Body of pancreas (tissue), 4 donors: ENCODE results near the gene MACROH2A1. TPM values are rescaled to one million over a fixed set of nuclear protein-coding genes. Genes with fewer than 3 reads are reported as not detected.

Experiments used
- ATAC-seq: fragments of 150-250 bp; one replicate; pipeline ENCODE4 v1.9.1; 2016
- DNase-seq, 4 donors: peaks; one replicate each; pipeline ENCODE4 v3.0.0-alpha.2; 2019
- H3K27ac ChIP-seq, 4 donors: fragments of 200-600 bp; sonication (generic); 1 replicate in 3 of 4; 2 replicates in 1 of 4; pipeline versions ENCODE4 v1.5.1 to v1.6.1; 2016 to 2019; ENCODE audit warnings: mild to moderate bottlenecking in 1 of 4, mixed read lengths in 1 of 4, moderate library complexity in 1 of 4
- H3K27me3 ChIP-seq, 2 donors: fragments of 200-600 bp; sonication (generic); one replicate each; pipeline ENCODE4 v1.6.0; 2016; ENCODE audit warnings: mild to moderate bottlenecking in 1 of 2
- H3K36me3 ChIP-seq, 2 donors: fragments of 200-600 bp; sonication (generic); replicated peaks in 1 of 2; 2 replicates each; pipeline ENCODE4 v1.5.1; 2016; ENCODE audit warnings: low read depth in 2 of 2; ENCODE audit not compliant: insufficient read depth in 1 of 2
- H3K4me1 ChIP-seq: fragments of 200-600 bp; sonication (generic); one replicate; pipeline ENCODE4 v1.6.0; 2016
- H3K4me3 ChIP-seq, 2 donors: fragments of 200-600 bp; sonication (generic); 1 replicate in 1 of 2; 2 replicates in 1 of 2; pipeline ENCODE4 v1.5.1; 2016 to 2019
- H3K9me3 ChIP-seq, 3 donors: fragments of 200-600 bp; sonication (generic); 1 replicate in 2 of 3; 2 replicates in 1 of 3; pipeline ENCODE4 v1.5.1; 2016
- POLR2A ChIP-seq, 3 donors: fragments of 450-650 bp; IDR thresholded peaks; one replicate each; pipeline ENCODE4 v1.6.1; 2016; ENCODE audit warnings: antibody characterized with exemption in 3 of 3, mild to moderate bottlenecking in 2 of 3
- WGBS, 2 donors: methylation state at CpG; one replicate each; pipeline ENCODE4 v1.1.5; 2017; 5-methylcytosine and 5-hydroxymethylcytosine counted together
- intact Hi-C: fragments of 100-400 bp; cut with DNase I; formaldehyde crosslinking; loops from one replicate; pipeline ENCODE4 v1.15.1; 2023
- total RNA-seq, 2 donors: library from RNA; depleted of rRNA; stranded (reverse); fragments of >200 nt; gene quantifications; one replicate each; pipeline ENCODE4 v1.1.0, GENCODE V29; 2016
- TF ChIP-seq, protein P1 (sequence below), 7 experiments: fragments of 450-650 bp in 4 of 7; fragments of 200-600 bp in 3 of 7; sonication (generic) in 3 of 7; IDR thresholded peaks; one replicate each; pipeline ENCODE4 v1.5.1; 2016 to 2019; ENCODE audit warnings: antibody characterized with exemption in 7 of 7

Gene MACROH2A1
- total RNA-seq, 2 donors from 2014 or later, result 78.9 to 142 TPM

GRCh38 chr5:135344349-135344748 lies 54.7 kb downstream of the MACROH2A1 start:
- no peak for DNase-seq
- no peak overlapping the region for H3K4me3 ChIP-seq
- intact Hi-C loops, result no loop called here
- H3K27ac ChIP-seq, result no peak overlapping the region
- no peak for ATAC-seq
- H3K36me3 ChIP-seq, result peaks cover 0 to 20% of the 10 kb centered on the region in 2 donors
- no peaks in the 10 kb centered on the region for H3K4me1 ChIP-seq
- WGBS, 2 donors, result 77 to 80% methylated on average over 3 of the region's 3 CpGs
- H3K27me3 ChIP-seq, result no peaks in the 10 kb centered on the region
- no peaks in the 10 kb centered on the region for H3K9me3 ChIP-seq
- no peak for TF ChIP-seq POLR2A (IDR thresholded peaks at IDR 0.05)
- TF ChIP-seq, protein P1, sequence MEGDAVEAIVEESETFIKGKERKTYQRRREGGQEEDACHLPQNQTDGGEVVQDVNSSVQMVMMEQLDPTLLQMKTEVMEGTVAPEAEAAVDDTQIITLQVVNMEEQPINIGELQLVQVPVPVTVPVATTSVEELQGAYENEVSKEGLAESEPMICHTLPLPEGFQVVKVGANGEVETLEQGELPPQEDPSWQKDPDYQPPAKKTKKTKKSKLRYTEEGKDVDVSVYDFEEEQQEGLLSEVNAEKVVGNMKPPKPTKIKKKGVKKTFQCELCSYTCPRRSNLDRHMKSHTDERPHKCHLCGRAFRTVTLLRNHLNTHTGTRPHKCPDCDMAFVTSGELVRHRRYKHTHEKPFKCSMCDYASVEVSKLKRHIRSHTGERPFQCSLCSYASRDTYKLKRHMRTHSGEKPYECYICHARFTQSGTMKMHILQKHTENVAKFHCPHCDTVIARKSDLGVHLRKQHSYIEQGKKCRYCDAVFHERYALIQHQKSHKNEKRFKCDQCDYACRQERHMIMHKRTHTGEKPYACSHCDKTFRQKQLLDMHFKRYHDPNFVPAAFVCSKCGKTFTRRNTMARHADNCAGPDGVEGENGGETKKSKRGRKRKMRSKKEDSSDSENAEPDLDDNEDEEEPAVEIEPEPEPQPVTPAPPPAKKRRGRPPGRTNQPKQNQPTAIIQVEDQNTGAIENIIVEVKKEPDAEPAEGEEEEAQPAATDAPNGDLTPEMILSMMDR (IDR thresholded peaks at IDR 0.05), result no peak

DNA sequence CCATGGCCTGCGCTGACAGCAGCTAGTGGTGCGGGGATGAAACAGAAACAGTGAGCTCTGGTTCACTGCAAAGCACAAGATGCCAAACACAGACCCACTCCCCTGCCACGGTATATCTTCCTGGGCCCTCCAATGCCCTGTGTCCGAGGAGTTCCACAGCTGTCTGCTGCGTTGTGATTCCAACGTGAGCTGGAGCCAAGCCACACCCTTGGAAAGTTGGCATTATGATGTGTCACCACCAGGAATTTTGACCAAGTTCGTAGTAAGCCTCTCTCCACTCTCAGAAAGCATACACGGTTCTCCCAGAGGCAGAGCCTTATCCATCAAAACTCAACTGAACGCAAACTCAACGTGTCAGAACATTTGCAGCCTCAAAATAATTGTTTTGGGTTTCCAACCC lies 55.6 kb downstream of the MACROH2A1 start:
- intact Hi-C loops, result no loop called here
- no peak overlapping the region for H3K4me3 ChIP-seq
- no peak overlapping the region for H3K27ac ChIP-seq
- no peaks in the 10 kb centered on the region for H3K4me1 ChIP-seq
- no peaks in the 10 kb centered on the region for H3K9me3 ChIP-seq
- no peak for DNase-seq
- 74 to 77% methylated on average over 8 to 10 of the region's 10 CpGs for WGBS, 2 donors
- no peak for TF ChIP-seq POLR2A (IDR thresholded peaks at IDR 0.05)
- TF ChIP-seq, protein P1 (IDR thresholded peaks at IDR 0.05), result no peak
- peaks cover 0 to 28% of the 10 kb centered on the region in 2 donors for H3K36me3 ChIP-seq
- no peak for ATAC-seq
- no peaks in the 10 kb centered on the region for H3K27me3 ChIP-seq

- intact Hi-C loops, result no loop called here
- whole genome bisulfite sequencing, 2 donors, result 84 to 87% methylated on average over 4 of the region's 4 CpGs
Observed at GRCh38 chr5:135342551-135342875, 56.5 kb downstream of the MACROH2A1 start.

DNA sequence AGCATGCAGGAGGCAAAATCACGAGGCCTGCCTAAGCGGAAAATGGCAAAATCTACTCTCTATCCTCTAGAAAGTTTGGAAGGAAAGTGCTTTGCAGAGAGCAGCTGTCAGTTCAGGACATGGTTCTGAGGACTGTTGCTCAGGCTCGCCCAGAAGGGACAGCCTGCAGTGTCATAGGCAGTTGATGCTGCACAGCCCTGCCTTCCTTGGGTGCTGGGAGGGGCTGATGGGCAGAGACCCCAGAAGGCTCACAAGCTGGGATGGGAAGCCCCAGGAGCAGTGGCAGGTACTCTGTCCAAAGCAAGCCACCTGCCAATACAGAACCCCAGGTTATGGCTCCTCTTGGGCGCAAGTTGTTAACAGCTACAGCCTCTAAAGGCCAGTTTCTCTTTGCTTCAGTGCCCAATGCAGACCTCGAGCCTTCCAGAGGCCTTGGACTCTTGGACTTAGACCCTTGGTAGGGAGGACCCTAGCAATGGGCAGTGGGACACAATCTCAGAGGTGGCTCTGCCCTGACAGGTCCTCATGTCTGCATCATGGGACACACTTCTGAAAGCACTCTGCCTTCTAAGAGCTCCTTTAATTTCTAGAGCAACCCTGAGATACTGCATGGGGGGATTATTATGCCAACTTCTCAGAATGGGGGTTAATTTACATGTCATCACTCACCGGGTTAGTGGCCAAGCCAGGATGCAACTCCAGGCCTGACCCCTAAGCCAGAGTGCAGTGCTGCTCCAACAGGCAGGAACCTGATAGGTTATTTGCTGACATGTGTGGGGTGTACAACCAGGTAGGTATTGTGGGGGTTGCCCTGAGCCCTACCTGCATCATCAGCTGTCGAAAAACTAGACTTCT lies 57.1 kb downstream of the MACROH2A1 start:
- intact Hi-C loops, result no loop called here
- TF ChIP-seq, protein P1 (IDR thresholded peaks at IDR 0.05), result no peak
- TF ChIP-seq POLR2A (IDR thresholded peaks at IDR 0.05), result no peak
- 91 to 94% methylated on average over 5 to 7 of the region's 7 CpGs for WGBS, 2 donors

More at GRCh38 chr5:135342551-135342875, 56.5 kb downstream of the MACROH2A1 start:
- Histone ChIP-seq H3K9me3 (no peaks in the 10 kb centered on the region), H3K4me1 (no peaks in the 10 kb centered on the region), H3K27ac (no peak overlapping the region), H3K4me3 (no peak overlapping the region), H3K36me3 (peaks cover 0 to 34% of the 10 kb centered on the region in 2 donors), H3K27me3 (no peaks in the 10 kb centered on the region)
- TF ChIP-seq, protein P1 (IDR thresholded peaks at IDR 0.05), result no peak
- no peak for TF ChIP-seq POLR2A (IDR thresholded peaks at IDR 0.05)
- ATAC-seq (no peak), DNase-seq (no peak)

More for the DNA sequence above, 57.1 kb downstream of the MACROH2A1 start:
- H3K27ac ChIP-seq, result no peak overlapping the region
- no peaks in the 10 kb centered on the region for H3K9me3 ChIP-seq
- H3K36me3 ChIP-seq, result peaks cover 0 to 34% of the 10 kb centered on the region in 2 donors
- H3K27me3 ChIP-seq, result no peaks in the 10 kb centered on the region
- ATAC-seq, result no peak
- H3K4me1 ChIP-seq, result no peaks in the 10 kb centered on the region
- no peak overlapping the region for H3K4me3 ChIP-seq
- no peak for DNase-seq
